Ishikawa (cell line): ENCODE results near the gene RECQL5.
A peak's percentile ranks its signal among the peaks of the same experiment; 100 is the strongest.

ENCODE experiments used
- CEBPB ChIP-seq: IDR thresholded peaks from 2 replicates; pipeline ENCODE4 v1.6.1; 2012
- CREB1 ChIP-seq: IDR thresholded peaks from 2 replicates; pipeline ENCODE4 v1.6.1; 2012; ENCODE audit warnings: low read depth
- EGR1 ChIP-seq: IDR thresholded peaks from 2 replicates; pipeline ENCODE4 v1.6.1; 2012
- EP300 ChIP-seq: IDR thresholded peaks from 2 replicates; pipeline ENCODE4 v1.6.1; 2012; ENCODE audit warnings: borderline replicate concordance
- FOXM1 ChIP-seq: IDR thresholded peaks from 2 replicates; pipeline ENCODE4 v1.6.1; 2012; ENCODE audit warnings: low read depth, borderline replicate concordance
- NFIC ChIP-seq: IDR thresholded peaks from 2 replicates; pipeline ENCODE4 v1.6.1; 2012
- RAD21 ChIP-seq: IDR thresholded peaks from 2 replicates; pipeline ENCODE4 v1.6.1; 2012; ENCODE audit warnings: low read depth
- TAF1 ChIP-seq: IDR thresholded peaks from 2 replicates; pipeline ENCODE4 v1.6.1; 2012; ENCODE audit warnings: low read depth, mild to moderate bottlenecking
- TCF12 ChIP-seq: IDR thresholded peaks from 2 replicates; pipeline ENCODE4 v1.6.1; 2012; ENCODE audit warnings: low read depth
- TEAD4 ChIP-seq: IDR thresholded peaks from 2 replicates; pipeline ENCODE4 v1.6.1; 2012
- YY1 ChIP-seq: IDR thresholded peaks from 2 replicates; pipeline ENCODE4 v1.6.1; 2012; ENCODE audit warnings: low read depth
- ZBTB7A ChIP-seq: IDR thresholded peaks from 2 replicates; pipeline ENCODE4 v1.6.1; 2012; ENCODE audit warnings: low read depth
- TF ChIP-seq, protein P1 (sequence below): IDR thresholded peaks from 2 replicates; pipeline ENCODE4 v1.6.1; 2012
- TF ChIP-seq, protein P2 (sequence below): IDR thresholded peaks from 2 replicates; pipeline ENCODE4 v1.6.1; 2012; ENCODE audit warnings: low read depth, mild to moderate bottlenecking
- TF ChIP-seq, protein P3 (sequence below): IDR thresholded peaks from 2 replicates; pipeline ENCODE4 v1.6.1; 2012

The RECQL5 gene

DNA sequence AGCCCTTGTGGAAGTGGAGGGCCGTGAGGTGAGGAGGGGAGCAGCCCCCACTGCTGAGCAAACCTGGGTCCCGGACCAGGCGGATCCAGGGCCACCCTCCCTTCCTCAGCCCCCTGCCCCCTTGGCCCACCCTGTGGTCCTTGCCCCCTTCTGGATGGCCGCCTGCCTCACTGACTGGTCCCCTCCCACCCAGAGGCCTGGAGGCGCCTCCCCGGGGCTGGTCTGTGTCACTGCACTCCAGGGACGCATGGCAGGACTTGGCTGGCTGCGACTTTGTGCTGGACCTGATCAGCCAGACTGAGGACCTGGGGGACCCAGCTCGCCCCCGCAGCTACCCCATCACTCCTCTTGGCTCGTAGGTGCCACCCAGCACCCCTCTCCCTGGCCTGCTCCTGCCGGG, 52.9 kb downstream of the RECQL5 start:
- TF ChIP-seq EGR1: no peak
- TF ChIP-seq, protein P1, sequence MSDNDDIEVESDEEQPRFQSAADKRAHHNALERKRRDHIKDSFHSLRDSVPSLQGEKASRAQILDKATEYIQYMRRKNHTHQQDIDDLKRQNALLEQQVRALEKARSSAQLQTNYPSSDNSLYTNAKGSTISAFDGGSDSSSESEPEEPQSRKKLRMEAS: no peak
- no peak for TF ChIP-seq FOXM1
- TF ChIP-seq TCF12: no peak
- no peak for TF ChIP-seq NFIC
- TF ChIP-seq TEAD4: no peak
- peak; percentile 24; the same call in 1 of the 2 replicates for TF ChIP-seq RAD21
- TF ChIP-seq CREB1: no peak

DNA sequence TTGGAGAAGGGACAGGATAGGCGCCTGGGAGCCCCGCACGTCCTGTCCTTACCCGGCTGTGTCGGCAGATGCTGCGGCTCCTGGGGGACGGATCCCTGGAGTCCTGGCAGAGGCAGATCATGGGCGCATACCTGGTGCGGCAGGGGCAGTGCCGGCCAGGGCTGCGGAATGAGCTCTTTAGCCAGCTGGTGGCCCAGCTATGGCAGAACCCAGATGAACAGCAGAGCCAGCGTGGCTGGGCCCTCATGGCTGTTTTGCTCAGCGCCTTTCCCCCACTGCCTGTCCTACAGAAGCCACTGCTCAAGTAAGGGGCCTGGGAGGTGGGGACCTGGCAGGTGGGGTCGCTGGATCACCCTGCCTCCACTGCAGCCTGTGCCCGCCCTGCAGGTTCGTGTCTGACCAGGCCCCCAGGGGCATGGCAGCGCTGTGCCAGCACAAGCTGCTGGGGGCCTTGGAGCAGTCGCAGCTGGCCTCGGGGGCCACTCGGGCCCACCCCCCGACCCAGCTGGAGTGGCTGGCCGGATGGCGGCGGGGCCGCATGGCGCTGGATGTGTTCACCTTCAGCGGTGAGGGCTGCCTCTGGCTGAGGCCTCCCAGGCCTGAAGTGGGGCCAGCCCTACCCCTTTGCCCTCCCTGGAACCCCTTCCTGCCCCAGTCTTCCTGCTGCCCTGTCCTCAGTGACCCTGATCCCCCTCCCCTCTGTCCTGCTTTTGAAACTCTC, 53.9 kb downstream of the RECQL5 start:
- TF ChIP-seq, protein P2, sequence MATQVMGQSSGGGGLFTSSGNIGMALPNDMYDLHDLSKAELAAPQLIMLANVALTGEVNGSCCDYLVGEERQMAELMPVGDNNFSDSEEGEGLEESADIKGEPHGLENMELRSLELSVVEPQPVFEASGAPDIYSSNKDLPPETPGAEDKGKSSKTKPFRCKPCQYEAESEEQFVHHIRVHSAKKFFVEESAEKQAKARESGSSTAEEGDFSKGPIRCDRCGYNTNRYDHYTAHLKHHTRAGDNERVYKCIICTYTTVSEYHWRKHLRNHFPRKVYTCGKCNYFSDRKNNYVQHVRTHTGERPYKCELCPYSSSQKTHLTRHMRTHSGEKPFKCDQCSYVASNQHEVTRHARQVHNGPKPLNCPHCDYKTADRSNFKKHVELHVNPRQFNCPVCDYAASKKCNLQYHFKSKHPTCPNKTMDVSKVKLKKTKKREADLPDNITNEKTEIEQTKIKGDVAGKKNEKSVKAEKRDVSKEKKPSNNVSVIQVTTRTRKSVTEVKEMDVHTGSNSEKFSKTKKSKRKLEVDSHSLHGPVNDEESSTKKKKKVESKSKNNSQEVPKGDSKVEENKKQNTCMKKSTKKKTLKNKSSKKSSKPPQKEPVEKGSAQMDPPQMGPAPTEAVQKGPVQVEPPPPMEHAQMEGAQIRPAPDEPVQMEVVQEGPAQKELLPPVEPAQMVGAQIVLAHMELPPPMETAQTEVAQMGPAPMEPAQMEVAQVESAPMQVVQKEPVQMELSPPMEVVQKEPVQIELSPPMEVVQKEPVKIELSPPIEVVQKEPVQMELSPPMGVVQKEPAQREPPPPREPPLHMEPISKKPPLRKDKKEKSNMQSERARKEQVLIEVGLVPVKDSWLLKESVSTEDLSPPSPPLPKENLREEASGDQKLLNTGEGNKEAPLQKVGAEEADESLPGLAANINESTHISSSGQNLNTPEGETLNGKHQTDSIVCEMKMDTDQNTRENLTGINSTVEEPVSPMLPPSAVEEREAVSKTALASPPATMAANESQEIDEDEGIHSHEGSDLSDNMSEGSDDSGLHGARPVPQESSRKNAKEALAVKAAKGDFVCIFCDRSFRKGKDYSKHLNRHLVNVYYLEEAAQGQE: no peak
- TF ChIP-seq YY1: no peak
- TF ChIP-seq NFIC: no peak
- TF ChIP-seq TAF1: no peak
- no peak for TF ChIP-seq ZBTB7A
- TF ChIP-seq TCF12: no peak
- TF ChIP-seq RAD21: no peak
- no peak for TF ChIP-seq CREB1
- no peak for TF ChIP-seq TEAD4
- no peak for TF ChIP-seq FOXM1
- no peak for TF ChIP-seq EGR1
- TF ChIP-seq, protein P1: no peak
- TF ChIP-seq, protein P3, sequence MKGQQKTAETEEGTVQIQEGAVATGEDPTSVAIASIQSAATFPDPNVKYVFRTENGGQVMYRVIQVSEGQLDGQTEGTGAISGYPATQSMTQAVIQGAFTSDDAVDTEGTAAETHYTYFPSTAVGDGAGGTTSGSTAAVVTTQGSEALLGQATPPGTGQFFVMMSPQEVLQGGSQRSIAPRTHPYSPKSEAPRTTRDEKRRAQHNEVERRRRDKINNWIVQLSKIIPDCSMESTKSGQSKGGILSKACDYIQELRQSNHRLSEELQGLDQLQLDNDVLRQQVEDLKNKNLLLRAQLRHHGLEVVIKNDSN: no peak
- TF ChIP-seq CEBPB: no peak
- TF ChIP-seq EP300: no peak

DNA sequence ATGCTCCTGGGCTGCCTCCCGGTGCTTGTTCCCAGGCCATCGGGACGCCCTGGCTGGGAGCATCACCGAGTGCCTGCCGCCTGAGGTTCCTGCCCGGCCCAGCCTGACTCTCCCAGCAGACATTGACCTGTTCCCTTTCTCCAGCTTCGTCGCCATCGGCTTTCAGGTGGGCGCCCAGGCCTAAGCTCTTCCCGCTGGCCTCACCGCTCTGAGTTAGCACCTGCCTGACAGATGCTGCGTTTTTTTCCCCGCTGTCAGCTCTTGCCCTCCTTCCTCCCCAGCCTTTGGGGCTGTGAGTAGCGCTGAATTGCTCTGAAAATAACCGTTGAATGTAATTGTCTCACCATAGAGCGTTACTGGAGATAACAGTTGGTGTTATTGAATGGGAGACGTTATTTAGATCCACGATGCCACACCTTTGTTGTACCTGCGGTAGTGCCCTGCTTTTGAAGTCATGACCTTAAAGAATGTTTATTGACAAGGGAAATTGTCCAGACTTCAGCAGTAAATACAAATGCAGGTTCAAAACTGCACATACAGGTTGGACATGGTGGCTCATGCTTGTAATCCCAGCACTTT, 55.0 kb downstream of the RECQL5 start:
- TF ChIP-seq YY1 (no peak), EP300 (no peak), NFIC (no peak), FOXM1 (no peak), RAD21 (no peak), TAF1 (no peak), CREB1 (no peak)
- TF ChIP-seq, protein P2: no peak
- TF ChIP-seq, protein P1: no peak
- TF ChIP-seq, protein P3: no peak

DNA sequence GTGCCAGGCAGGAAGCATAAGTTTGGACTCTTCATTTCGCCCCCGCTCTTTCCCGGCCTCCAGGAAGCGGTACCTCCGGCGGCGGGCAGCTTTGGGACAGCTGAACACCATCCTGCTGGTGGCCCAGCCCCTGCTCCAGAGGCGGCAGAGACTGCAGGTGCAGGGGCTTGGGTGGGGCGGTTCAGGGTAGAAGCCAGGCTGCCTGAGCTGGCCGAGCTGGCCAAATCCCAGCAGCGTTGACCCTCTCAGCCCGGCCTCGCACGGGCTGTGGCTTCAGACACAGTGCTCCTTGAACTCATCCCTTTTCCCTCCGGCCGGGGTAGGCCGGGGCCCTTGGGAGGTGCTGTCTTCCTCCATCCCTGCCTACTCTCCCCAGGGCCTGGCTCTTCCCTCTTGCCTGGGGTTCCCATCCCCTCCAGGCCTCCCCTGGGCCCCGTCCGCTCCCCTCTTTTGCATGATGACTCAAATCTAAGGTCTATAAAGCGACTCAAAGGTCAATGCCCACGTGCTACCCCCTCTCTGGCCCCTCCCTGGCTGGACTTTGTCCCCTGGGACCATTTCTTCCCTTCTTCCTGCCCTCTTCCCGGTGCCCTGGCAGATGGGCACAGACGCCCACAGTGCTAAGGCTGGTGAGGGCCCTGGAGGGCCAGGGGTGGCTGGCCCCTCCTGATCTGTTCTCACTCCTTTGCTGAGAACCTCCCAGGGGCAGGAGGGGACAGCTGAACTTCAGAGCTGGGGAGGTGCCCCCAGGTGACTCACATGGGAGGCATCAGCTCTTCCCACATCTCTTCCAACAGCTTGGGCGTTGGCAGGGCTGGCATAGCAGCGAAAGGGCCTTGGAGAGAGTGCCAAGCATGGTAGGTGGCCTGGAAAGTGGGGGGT, 56.6 kb downstream of the RECQL5 start:
- TF ChIP-seq ZBTB7A: no peak
- TF ChIP-seq, protein P1: no peak

DNA sequence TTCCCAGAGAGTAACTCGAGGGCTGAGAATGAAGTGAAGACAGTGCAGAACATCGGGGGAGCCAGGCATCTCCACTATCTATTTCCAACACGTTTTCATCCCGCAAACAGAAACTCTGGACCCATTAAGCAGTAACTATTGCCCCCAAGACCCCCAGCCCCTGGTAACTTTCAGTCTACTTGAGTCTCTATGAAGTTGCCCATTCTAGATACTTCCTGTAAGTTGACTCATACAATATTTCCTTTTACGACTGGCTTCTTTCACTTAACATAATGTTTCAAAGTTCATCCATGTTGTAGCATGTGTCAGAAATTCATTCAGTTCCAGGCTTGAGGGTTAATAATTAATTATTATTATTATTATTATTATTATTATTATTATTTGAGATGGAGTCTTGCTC, 59.9 kb downstream of the RECQL5 start:
- TF ChIP-seq, protein P2: no peak
- no peak for TF ChIP-seq CREB1
- no peak for TF ChIP-seq RAD21
- TF ChIP-seq CEBPB: no peak
- TF ChIP-seq NFIC: no peak
- TF ChIP-seq TCF12: no peak
- TF ChIP-seq TAF1: no peak
- no peak for TF ChIP-seq EGR1
- no peak for TF ChIP-seq YY1
- TF ChIP-seq, protein P1: no peak
- no peak for TF ChIP-seq EP300
- no peak for TF ChIP-seq ZBTB7A
- no peak for TF ChIP-seq FOXM1
- TF ChIP-seq TEAD4: no peak
- TF ChIP-seq, protein P3: no peak
